C1 segment of cervical spinal cord (tissue), 14 donors: Measurements from ENCODE around the gene SGIP1.
"Not testable (repeated sequence)": the region's sequence is repeated elsewhere in the genome, so short reads cannot be mapped to it uniquely, and the experiment has no call there.

Source experiments
- DNase-seq, 14 donors: peaks; one replicate each; lab custom pipeline; 2025; lab: John Stamatoyannopoulos, UW

The SGIP1 gene

DNA sequence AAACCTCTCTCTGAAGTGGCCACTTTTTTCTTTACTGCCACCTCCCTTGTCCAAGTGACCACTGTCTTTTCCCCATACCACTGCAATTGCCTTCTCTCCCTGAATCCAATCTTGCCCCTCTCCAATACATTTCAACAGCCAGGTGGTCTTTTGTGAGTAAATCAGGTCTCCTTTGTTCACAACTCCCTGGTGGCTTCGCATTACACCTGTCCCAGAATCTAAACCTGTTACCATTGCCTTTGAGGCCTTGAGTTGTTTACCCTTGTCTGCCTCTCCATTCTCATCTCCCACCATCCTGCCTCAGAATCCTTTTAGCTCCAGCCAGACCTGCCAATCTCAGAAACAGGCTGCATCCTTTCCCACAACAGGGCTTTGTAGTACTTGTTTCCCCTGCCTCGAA, 196.5 kb downstream of the SGIP1 start:
- no peak for DNase-seq

DNA sequence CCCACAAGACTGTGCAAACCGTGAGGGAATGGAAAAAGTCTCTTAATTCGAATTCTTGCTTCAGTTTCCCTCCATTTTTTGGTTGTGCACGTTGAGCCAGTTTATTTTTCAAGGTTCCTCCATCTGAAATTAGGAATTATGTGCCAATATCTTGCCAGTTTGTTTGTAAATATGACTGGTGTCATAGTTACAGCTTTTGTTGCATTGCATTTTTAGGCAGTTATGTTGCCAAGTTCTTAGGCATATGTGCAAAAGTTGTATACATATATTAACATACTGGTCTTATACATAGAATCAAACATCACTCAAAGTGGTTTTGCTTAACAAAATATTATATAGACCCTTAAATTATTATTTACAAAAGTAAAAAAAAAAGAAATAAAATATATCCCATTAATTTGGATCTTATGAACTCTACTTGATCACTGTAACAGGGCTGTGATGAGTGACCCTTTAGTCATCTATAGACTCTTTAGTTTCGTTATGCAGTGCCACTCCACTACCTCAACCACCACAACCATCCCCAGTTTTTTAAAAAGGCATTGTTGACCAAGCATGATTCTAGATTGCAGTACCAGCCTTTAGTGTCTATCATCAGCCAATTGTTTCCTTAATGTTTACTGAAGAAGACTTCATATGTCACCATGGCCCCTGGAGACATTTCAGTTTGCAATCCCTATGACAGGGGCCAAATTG, 197.4 kb downstream of the SGIP1 start:
- DNase-seq: no peak

DNA sequence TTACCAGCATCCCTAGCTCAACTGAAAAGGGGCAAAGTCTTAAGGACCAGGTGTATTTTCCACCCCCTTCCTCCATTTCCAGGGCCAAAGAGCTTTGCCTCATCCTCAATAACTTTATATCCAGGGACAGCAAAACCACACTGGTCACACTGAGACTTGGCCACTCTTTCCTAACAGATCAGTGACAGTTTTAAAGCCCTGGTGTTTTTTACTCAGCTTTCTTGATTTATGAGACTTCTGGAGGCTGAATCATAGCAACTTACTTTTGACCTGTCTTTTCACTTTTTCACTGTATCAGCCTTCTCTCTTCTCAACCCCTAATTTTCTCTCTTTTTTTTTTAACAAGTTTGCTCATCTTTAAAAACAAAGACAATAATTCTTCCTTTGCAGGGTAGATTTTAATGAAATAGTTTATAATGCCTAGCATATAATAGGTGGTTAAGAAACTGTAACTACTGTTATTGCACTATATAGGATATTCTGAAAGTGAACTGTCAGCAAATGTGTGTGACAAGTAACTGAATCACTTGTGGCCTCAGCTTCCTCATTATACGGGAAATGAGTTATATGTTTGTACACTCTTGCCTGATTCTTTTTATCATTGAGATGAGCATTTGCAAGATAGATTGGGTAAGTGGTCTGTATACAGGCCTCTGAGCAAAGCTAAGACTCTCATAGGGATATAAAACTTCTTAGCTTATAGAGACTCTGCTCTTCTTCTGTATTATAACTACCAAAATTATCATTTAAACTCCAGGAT, 198.6 kb downstream of the SGIP1 start:
- DNase-seq: no peak

DNA sequence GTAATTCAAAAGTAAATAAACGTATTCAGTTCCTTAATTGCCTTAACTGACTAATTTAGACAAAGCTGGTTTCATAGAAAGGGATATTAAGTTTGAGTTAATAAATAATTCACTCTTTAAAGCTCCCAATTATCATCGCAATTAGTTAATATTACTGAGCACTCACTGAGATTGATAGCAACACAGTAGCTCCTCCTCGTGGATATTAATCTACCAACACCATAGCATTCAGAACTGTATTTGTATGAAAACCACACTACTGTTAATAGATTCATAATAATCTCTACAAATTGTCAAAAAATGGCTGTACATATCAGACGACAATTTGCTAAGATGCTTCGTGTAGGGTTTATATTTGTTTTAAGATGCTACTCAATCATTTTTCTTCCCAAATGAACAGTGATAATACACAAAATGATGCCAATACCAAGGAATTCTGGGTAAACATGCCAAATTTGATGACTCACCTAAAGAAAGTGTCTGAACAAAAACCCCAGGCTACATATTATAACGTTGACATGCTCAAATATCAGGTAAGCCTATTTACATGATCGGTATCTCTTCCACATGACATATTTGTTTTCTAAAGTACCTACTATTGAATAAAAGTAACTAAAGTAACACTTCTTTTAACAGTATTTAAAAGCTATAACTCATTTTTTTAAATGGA, 199.5 kb downstream of the SGIP1 start:
- DNase-seq: no peak

DNA sequence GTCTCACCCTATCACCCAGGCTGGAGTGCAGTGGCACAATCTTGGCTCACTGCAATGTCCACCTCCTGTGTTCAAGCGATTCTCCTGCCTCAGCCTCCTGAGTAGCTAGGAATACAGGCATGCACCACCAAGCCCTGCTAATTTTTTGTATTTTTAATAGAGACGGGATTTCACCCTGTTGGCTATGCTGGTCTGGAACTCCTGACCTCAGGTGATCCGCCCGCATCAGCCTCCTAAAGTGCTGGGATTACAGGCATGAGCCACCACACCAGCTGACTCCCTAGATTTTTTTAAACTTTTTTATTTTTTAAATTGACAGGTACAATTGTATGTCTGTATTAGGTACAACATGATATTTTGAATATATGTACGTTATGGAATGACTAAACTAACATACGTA, 200.6 kb downstream of the SGIP1 start:
- not testable (repeated sequence) for DNase-seq

DNA sequence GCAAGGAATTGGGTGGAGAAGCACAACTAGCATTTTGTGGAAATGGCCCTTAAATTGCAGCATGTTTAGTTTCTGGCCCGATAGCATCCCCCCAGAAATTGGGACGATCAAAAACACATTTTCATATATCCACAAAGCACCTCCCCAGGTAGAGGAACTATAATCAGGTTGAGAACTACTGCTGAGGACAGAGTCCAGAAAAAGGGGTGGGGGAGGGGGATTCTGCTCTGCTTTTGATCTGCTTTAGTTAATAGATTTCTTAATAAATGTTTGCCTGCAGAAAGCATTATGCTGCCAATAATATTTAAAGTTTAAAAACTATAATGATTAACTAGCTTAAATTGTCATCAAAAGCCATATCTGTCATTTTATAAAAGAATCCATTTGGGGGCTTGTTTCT, 203.9 kb downstream of the SGIP1 start:
- no peak for DNase-seq

DNA sequence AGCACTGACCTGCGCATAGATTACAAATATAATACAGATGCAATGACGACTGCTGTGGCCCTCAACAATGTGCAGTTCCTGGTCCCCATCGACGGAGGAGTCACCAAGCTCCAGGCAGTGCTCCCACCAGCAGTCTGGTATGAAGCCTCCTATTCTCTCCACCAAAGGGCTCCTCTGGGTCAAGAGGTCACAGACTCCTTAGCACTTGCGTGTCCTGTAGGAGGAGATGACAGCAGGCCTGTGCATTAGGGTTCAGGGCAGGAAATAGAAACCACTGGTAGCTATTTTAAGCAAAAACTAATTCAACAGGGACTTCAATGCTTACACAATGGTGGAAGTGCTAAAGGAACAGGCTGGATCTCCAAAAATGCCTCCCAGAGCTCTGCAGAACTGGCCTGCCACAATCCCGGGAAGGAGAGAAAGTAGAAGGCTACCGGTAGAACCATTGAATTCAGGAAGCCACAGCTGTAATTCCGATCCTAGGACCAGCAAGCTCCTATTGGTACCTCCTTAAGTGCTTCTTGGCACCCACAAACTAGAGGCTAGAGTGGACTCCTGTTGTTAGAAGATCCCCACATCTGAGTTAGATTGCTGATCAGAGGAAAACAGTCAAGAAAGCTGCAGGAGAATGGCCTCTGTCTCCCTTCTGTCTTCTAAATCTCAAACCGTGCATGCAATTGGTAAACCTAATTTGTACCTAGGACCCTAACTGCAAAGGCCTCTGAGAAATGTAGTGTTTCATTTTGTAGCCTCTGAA, 205.6 kb downstream of the SGIP1 start:
- DNase-seq: no peak

DNA sequence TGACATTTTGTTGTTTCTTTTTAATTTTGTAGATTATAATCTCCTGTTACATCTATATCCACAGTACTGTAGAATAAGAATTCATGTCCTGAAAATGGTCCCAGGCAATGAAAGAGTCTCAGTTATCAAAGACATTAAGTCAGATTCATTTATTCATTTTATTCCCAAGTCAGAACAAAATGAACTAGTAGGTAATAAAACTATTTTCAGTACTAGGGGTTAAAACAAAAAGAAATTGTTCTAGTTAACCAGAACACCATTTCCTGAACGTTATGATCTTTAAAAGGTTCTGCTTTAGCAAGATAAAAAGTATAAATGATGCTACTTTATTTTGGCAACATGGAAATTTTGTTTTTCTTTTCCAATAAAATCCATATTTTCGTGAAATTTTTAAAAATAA, 211.5 kb downstream of the SGIP1 start:
- no peak for DNase-seq

DNA sequence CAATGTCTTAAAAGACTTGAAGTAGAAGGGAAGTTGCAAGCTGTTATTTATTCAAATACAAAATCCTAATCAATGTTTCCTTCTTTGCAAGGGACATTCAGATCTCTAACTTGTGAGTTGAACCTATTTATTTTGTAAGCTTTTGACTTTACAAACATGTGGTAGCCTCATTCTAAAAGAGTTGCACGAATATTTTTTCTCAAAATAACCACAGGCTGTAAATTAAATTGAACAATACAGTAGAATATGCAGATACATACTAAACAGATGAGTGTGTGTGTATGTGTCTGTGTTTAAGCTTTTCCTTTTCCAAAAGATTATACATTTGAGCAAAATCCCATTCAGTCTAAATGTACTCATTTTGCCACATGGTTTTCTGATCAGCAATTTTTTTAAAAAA, 213.5 kb downstream of the SGIP1 start:
- DNase-seq: no peak

DNA sequence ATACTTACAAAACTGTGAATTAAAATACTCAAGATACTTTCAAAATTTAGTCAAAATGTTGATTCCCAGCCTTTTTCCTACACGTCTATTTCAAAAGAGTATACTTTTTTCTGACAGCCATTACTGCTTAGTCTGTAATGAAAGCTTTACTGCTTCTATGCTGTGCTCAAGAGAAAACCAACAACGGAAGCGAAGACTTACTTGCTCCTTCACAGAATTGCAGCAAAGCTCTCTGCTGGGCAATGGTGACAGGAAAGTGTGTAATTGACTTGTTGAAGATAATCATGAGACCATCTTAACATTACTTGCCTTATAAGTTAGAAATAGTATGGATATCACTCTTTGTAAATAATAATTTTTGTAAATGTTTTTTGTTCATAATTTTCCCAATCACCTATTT, 216.6 kb downstream of the SGIP1 start:
- no peak for DNase-seq

DNA sequence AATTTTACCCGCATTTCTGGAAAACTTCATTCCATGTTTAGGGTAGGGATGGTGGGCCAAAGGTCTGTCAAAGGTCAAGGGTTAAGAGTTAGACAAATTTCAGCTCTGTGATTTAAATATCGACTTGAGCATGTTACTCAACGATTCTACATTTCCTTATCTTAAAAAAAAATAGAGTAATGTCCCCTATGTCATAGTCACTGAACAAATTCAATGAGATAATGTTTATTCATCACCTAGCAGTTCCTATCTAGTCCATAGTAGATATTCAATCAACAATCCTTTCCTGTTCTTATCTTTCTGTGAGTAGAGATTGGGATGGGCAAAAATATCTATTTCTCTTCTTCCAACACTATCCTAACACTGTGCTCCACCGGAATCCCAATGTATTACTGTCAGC, 217.2 kb downstream of the SGIP1 start:
- no peak for DNase-seq

DNA sequence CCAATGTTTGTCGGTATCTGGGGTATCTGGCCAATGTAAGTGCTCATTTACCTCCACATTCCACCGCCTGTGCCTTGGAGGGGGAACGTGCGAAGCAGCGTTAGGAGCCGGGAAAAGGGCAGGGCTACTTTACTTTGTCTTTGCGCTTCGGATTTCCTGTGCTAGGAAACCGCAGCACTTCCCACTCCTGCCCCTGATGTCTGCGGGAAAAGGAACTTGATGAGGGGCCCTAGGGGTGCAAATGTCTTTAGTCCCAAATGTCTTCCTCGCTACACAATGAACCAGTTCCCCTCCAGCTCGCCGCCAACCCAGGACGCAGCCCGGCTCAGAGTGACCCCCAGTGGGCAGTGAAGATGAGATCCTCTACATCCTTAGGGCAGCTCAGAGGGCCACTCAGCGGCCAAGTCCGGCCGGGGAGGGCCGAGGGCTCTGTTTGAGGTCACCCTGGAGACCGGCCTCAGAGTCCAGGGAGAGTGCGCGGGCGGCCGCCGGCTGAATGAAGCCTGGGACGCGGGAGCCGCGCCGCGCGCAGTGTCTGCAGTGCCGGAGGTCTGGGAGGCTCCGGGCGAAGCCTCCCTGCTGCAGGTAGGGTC, 218.1 kb downstream of the SGIP1 start, which contains the start of gene DYNLT5:
DYNLT5 (plus strand) TSS at position 460 of the 593 bp plus-strand sequence. CDS start 2,200 bp downstream, outside the sequence.
- peak in 10 of 14 donors; percentile 6 to 71 (median 35) for DNase-seq

DNA sequence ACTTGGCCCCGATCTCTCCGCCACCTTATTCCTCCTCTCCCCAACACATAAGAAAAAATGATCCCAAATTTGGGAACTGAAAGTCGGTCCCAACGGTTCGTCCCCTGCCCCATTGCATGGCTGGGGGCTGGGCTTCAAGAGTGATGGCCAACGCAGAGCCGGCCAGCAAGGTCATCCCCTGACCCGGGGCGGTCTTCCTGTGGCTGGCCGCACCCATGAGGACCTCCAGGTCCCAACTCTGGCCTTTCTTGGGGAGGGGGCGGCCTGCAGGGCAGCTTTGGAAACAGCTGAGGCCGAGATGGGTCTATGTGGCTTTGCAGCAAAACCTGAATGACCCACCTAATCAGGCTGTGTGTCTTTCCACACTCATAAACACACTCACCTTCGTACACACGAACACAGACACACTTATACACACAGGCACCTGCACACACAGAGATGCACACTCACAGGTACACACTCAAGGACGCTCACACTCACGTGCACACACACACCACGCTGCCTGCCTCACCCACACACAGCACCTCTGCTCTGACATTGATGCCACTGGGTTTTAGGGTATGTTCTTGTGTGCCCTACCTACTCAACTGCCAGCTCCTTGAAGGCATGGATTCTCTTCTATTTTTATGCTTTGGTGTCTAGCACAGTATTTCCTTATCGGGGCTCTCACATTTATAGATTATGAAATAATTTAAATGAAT, 218.9 kb downstream of the SGIP1 start:
- DNase-seq: peak in 1 of 14 donors; percentile 49

DNA sequence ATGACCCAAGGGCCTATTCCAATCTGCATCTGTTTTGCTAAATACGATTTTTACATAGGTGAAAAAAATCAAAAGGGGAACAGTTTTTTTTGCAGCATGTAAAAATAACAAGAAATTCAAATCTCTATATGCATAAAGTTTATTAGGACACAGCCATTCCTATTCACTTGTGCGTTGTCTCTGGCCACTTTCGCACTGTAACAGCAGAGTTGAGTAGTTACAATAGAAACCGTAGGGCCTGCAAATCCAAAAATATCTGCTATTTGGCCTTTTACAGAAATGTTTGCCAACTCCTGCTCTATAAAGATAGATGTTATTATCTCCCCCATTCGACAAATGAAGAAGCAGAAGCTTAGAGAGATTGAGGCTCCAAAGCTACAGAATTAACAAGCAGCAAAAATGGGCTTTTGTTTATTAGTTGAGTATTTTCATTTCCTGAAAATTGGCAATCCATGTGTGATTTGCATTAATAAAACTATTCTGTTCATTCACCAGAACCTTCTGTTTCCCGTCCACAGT, 223.8 kb downstream of the SGIP1 start:
- DNase-seq: no peak

DNA sequence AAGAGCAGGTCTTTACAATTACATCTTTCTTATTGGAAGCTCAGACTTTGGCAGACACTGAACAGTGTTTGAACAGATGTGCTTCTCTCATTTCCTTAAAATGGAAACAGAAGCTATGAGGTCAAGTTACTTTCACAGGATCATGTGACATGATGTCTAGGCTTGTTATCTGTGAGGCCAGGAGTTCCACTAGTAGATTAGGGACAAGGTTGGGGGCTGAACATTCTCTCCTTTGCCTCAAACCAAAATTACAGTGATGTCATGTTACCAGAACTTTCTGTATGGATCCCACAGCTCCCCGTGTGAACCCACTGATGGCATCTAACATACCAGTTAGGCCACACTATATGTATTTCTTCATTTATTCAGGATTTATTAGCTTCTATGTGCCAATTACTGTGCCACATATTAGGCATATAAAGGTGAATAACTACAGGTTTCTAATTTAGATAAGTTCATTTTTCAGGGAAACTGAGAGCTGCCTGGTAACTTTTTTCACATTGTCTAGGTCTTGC, 224.3 kb downstream of the SGIP1 start:
- no peak for DNase-seq

DNA sequence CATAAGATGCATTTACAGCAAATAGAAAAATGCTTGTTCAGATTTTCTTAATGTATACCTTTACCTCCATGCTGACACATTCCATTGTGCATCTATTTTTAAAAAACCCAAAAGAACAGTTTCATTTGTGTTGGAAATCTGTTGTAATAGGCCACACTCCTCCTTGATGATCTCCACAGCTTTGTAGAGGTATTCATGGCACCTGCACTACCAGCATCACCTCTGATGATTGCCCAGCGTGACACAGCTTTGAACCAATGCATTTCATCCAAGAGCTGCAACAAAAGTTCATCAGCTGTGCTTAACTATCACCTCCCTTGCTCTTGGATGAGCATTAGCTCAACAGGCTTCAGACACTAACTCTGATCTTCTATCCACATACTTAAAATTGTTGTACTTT, 226.6 kb downstream of the SGIP1 start:
- no peak for DNase-seq

DNA sequence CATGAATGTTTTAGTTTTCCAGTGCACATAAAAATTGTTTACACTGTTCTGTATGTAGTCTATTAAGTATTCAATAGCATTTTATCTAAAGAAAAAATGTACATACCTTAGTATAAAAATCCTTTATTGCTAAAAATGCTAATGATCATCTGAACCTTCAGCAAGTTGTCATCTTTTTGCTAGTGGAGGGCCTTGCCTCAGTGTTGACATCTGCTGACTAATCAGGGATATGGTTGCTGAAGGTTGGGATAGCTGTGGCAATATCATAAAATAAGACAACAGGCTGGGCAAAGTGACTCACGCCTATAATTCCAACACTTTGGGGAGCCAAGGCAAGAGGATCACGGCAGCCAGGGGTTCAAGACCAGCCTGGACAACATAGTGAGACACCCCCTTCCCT, 227.3 kb downstream of the SGIP1 start:
- DNase-seq: no peak

DNA sequence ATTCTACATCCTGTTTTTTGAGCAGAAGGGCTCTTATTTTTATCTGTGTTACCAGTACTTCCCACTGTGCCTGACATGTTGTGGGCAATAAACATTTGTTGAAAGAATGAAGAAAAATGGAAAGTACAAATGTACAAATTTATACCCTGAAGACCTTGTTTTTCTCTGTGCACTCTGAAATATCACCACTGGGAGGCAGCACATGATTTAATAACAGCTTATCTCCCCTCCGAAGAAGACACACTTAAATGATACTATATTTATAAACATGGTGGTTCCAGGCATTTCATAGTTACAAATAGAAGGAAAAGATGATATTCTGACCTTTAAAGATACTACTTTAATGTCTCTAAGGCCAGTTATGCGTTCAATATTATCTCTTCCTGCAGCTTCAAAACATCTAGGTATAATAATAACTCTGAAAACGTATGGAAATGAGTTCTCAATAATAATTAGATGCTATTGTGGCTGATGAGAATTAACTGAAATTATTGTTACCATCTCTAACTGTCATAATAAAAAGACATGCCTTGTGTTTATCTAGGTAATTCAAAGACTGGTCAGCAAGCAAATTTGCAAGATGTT, 231.1 kb downstream of the SGIP1 start:
- DNase-seq: peak in 1 of 14 donors; percentile 10

DNA sequence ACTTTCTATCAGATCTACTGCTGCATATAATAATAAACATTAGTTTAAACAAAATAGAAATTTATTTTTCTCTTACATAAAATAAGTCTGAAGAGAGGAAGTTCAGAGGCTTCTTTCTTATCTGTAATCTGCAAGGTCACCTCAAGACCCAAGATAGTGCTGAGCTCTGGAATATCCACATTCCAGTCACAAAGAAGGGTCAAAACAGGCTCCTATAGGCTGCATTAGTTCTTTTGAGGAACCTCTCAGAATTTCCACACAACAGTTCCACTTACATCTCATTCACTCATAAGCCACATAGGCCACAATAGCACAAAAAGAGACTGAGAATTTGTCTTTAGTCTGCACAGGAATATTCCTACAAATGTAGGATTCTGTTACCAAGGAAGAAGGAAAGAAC, 233.7 kb downstream of the SGIP1 start:
- DNase-seq: no peak

DNA sequence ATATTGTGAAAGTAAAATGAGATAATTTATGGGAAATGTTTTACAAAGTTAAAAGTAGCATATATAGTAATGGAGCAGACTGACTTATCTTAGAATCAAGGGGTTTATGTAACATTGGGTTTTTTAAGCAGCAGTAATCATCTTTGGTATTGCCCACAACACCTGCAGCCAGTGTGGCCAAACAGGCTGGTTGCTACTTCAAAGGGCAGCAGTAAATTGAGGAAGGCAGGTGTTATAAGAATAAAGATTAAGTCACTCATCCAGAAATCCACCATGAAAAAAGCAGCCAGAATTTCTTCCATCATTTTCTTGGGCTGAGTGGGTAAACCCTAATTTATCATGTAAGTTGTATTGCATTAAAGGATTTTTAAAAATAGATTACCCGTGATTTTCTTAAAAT, 235.0 kb downstream of the SGIP1 start:
- no peak for DNase-seq
